ENCODE measurements around the gene KCNG2.

Gene KCNG2

GRCh38 chr18:79789901-79790890 is 7.5 kb upstream of the KCNG2 start:
- no peak for DNase-seq (ENCODE audit: low read depth)
- no peak overlapping the region for H3K4me3 ChIP-seq (ENCODE audit: control insufficient read depth, low read depth, low read length)
- TF ChIP-seq, protein P1, sequence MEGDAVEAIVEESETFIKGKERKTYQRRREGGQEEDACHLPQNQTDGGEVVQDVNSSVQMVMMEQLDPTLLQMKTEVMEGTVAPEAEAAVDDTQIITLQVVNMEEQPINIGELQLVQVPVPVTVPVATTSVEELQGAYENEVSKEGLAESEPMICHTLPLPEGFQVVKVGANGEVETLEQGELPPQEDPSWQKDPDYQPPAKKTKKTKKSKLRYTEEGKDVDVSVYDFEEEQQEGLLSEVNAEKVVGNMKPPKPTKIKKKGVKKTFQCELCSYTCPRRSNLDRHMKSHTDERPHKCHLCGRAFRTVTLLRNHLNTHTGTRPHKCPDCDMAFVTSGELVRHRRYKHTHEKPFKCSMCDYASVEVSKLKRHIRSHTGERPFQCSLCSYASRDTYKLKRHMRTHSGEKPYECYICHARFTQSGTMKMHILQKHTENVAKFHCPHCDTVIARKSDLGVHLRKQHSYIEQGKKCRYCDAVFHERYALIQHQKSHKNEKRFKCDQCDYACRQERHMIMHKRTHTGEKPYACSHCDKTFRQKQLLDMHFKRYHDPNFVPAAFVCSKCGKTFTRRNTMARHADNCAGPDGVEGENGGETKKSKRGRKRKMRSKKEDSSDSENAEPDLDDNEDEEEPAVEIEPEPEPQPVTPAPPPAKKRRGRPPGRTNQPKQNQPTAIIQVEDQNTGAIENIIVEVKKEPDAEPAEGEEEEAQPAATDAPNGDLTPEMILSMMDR (conservative IDR thresholded peaks at IDR 0.05; ENCODE audit: control insufficient read depth, insufficient read depth, low read depth, low read length): no peak

GRCh38 chr18:79790996-79791972 is 6.5 kb upstream of the KCNG2 start:
- H3K4me3 ChIP-seq (ENCODE audit: control insufficient read depth, low read depth, low read length): no peak overlapping the region
- TF ChIP-seq, protein P1 (conservative IDR thresholded peaks at IDR 0.05; ENCODE audit: control insufficient read depth, insufficient read depth, low read depth, low read length): no peak
- DNase-seq (ENCODE audit: low read depth): peak; percentile 98

GRCh38 chr18:79792096-79792987 is 5.4 kb upstream of the KCNG2 start:
- no peak overlapping the region for H3K4me3 ChIP-seq (ENCODE audit: control insufficient read depth, low read depth, low read length)
- no peak for DNase-seq (ENCODE audit: low read depth)

DNA sequence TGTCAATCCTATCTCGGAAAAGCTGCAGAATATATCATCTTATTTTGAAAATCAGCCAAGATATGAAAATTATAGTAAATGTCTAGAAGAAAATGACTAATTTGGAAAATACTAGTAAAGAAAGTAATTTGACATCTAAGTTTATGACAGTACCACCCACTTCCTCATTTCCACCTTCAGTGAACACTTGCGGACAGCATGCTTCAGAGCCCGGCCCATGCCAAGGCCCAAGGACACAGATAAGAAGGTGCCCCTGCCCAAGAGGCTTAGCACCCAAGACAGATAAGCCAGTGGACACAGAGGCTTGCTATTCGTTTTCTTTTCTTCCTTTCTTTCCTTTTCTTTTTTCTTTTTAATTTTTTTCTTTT is 4.8 kb upstream of the KCNG2 start:
- TF ChIP-seq, protein P1 (conservative IDR thresholded peaks at IDR 0.05; ENCODE audit: control insufficient read depth, insufficient read depth, low read depth, low read length): no peak
- no peak overlapping the region for H3K4me3 ChIP-seq (ENCODE audit: control insufficient read depth, low read depth, low read length)
- no peak for DNase-seq (ENCODE audit: low read depth)

More at GRCh38 chr18:79792096-79792987, 5.4 kb upstream of the KCNG2 start:
- TF ChIP-seq, protein P1 (conservative IDR thresholded peaks at IDR 0.05; ENCODE audit: control insufficient read depth, insufficient read depth, low read depth, low read length): no peak

GRCh38 chr18:79794846-79795245 is 2.9 kb upstream of the KCNG2 start:
- H3K4me3 ChIP-seq (ENCODE audit: control insufficient read depth, low read depth, low read length): no peak overlapping the region
- TF ChIP-seq, protein P1 (conservative IDR thresholded peaks at IDR 0.05; ENCODE audit: control insufficient read depth, insufficient read depth, low read depth, low read length): no peak
- no peak for DNase-seq (ENCODE audit: low read depth)

Measured in fibroblast of mammary gland (primary cell).